Stimulated activated CD8-positive, alpha-beta memory T cell treated with anti-CD3 and anti-CD28 coated beads, Interleukin-4, amount 100 ng/mL, for 48 hours (primary cell): ENCODE results near the gene LYRM4.
"Not testable (repeated sequence)": the region's sequence is repeated elsewhere in the genome, so short reads cannot be mapped to it uniquely, and the experiment has no call there.

Experiments
- DNase-seq: peaks from one replicate; pipeline ENCODE4 v3.0.0-alpha.2; 2020

Gene LYRM4

GRCh38 chr6:5139828-5140771 is 120.7 kb downstream of the LYRM4 start:
- no peak for DNase-seq

- DNase-seq, result no peak
Observed at GRCh38 chr6:5138995-5139827, 121.5 kb downstream of the LYRM4 start.

- no peak for DNase-seq
Observed at GRCh38 chr6:5136851-5137250, 123.9 kb downstream of the LYRM4 start.

GRCh38 chr6:5135788-5136376 is 124.9 kb downstream of the LYRM4 start:
- peak; percentile 65 for DNase-seq

- no peak for DNase-seq
Observed at GRCh38 chr6:5133943-5134342, 126.8 kb downstream of the LYRM4 start.

GRCh38 chr6:5132731-5133130 is 128.0 kb downstream of the LYRM4 start:
- DNase-seq, result no peak

- DNase-seq, result no peak
Observed at GRCh38 chr6:5130135-5130866, 130.4 kb downstream of the LYRM4 start.

- DNase-seq, result no peak
Observed at GRCh38 chr6:5128351-5128750, 132.4 kb downstream of the LYRM4 start.

- no peak for DNase-seq
Observed at GRCh38 chr6:5127106-5127687, 133.6 kb downstream of the LYRM4 start.

GRCh38 chr6:5126214-5126613 is 134.5 kb downstream of the LYRM4 start:
- DNase-seq, result no peak

GRCh38 chr6:5125152-5126006 is 135.4 kb downstream of the LYRM4 start:
- DNase-seq, result no peak

- DNase-seq, result no peak
Observed at GRCh38 chr6:5124526-5124925, 136.2 kb downstream of the LYRM4 start.

- DNase-seq, result no peak
Observed at GRCh38 chr6:5123296-5124143, 137.2 kb downstream of the LYRM4 start.

GRCh38 chr6:5122504-5123112 is 138.1 kb downstream of the LYRM4 start:
- DNase-seq, result no peak

GRCh38 chr6:5121956-5122355 is 138.8 kb downstream of the LYRM4 start:
- DNase-seq, result no peak

GRCh38 chr6:5121479-5121878 is 139.3 kb downstream of the LYRM4 start:
- no peak for DNase-seq

GRCh38 chr6:5120543-5120942 is 140.2 kb downstream of the LYRM4 start:
- DNase-seq, result not testable (repeated sequence)

GRCh38 chr6:5120011-5120410 is 140.7 kb downstream of the LYRM4 start:
- no peak for DNase-seq

GRCh38 chr6:5119090-5119951 is 141.4 kb downstream of the LYRM4 start:
- no peak for DNase-seq
